HG02642 (cell line): ENCODE results near the gene PSAT1.

Experiments
- ATAC-seq: cut with Tn5 transposase; IDR thresholded peaks from one replicate; pipeline ENCODE4 v1.9.1; 2021; ENCODE audit warnings: mild to moderate bottlenecking; ENCODE audit not compliant: unreplicated experiment, poor library complexity

PSAT1 gene

DNA sequence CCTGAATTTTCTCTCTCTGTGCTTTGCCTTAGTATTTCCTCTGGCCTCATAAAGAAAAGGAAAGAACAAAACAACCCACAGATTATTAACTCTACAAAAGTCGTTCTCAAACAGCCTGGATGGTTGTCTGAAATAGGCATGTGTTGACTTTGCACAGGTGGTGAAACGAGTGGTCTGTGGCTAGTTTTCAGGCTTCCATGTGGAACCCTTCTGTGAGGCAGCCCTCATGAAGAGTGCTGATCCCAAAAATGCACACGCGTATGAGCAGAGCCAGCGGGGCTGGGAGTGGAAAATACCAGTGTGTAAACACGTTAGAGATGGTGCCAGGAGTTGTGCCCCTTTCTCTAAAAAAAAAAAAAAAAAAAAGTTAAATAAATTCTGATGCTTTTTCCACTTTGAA lies 4.9 kb upstream of the PSAT1 start:
- no peak for ATAC-seq

DNA sequence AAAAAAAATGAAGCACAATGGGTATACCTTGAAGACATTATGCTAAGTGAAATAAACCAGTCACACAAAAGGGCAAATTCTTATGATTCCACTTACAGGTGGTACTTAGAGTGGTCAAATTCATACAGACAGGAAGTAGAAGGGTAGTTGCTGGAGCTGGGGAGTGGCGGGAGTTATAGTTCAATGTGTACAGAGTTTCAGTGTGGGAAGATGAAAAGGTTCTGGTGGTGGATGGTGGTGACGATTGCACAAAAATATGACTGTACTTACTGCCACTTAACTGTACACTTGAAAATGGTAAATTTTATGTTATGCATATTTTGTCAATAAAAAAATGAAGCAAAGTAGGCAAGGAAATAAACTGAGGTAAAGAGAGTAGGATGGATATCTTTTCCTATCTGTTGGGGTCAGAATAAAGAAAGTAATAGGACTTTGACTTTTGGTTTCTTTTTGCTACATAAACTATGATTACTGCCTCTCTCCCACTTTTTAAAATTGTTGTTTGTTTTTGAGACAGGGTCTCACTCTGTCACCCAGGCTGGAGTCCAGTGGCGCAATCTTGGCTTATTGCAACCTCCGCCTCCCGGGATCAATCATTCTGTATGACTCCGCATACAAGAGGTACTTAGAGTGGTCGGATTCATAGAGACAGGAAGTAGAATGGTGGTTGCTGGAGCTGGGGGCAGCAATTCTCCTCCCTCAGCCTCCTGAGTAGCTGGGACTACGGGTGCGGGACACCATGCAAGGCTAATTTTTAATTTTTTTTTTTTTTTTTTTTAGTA lies 4.0 kb upstream of the PSAT1 start:
- no peak for ATAC-seq

DNA sequence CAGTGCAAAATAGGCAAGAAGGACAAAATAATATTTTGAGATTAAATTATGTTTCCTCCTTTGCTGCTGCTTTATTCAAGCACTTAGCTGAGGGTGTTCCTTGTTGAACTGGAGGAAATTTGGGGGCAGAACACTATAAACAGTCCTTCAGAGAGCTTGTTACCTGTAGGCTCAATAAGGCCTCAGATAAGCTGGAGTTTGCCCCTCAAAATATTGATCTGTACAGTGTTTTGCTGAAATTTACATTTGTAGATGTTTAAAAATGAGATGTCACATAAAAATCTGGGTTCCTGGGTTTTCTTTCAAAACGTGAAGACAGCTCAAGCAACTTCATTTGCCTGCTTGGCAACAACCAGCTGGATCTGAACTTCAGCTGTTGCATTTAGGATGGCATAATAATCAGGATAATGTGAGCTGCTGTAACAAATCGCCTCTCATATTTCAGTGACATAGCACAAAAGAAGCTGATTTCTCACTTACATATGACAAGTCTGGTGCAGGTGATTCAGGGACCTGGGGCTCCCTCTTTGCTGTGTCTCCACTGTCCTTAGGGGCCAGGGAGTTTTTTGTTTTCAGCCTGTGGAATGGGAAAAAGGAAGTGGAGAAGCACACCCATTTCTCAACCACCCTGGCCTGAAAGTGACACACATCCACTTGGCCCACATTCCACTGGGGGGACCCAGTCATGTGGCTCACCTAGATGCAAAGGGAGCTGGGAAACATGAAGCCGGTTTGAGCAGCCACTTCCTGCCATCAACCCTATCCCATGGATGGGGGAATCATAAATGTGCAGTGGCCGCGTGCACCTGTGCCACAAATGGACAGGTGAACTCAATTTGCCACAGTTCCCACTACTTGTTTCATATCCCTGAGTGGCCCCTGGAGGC lies 2.4 kb upstream of the PSAT1 start:
- ATAC-seq: no peak

DNA sequence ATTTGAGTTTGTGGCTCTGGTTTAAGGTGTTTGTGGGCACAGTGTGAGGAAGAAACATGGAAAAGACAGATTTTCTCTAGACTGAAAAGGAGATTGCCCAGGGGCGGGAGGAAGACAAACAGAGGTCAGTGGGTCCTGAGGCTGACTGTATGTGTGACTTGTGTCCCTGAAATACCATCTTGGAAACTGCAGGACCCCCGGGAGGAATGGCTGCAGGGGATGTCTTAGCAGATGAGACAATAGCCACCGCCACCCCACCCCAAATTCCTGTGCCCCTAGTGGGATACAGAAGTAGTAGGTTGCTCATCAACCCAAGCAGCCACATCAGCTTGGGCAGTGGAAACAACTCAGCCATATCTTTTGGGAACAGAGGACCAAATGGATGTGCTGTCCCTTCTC lies 1.7 kb upstream of the PSAT1 start:
- ATAC-seq: no peak

DNA sequence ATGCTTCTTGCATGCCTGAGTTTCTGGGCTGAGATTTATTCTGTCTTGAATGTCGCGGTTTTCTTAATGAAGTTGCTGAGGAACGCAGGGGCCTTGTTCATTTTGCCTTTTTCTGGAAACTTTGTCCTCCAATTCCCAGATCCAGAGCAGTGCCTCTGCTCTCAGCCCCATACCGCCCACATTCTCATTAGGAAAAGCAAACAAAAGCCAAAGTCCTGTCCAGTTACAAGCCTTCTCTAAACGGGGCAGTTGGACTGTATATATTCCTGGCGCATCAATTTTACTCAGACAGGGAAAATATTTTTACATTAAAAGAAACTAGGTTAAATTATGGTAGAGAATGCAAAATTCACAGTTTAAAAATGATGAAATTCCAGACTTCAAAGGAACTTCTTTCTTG lies 1.2 kb upstream of the PSAT1 start:
- ATAC-seq: no peak

DNA sequence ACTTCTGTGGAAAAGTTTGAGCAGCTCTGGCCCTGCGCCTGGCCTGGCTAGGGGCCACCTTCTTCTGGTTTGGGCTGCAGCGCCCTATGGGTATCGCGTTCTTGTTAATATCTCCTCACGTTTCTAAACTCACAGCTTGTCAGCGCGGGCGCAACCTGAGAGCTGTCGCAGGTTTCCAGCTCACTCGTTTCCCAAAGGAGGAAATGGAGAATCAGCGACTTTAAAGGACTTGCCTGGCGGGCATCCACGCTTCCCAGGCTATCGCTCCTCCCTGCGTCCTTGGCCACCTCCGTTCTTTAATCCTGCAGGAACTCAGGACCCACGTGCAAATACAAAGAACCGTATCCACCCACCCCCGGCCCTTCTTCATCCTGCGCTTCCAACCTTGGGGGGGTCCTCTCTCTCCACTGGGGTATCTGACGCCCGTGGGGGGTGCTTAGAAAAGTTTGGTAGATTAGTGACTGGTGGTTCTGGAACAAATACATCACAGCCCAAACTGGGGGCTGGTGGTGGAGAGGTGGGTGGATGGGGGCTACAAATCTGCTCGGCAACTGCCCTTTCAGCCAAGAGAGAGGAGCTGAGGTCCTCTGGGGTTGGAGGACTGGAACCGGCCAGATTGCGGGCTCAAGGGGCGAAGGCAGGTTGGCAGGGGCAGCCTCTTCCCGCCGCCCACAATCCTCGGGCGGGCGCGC lies 578 bp upstream of the PSAT1 start:
- ATAC-seq: no peak

DNA sequence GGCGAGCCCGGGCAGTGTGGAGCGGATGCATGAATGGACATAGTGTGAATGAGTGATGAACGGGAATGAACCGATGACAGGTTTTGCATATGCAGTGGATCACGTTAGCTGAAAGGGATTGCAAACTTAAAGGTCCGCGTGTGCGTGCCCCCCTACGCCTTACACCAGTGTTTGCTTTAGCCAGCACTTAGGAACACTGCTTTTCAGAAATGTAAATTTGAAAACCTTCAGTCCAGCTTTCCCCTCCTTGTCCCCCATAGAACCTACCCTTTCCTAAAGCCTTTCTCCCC lies 692 bp downstream of the PSAT1 start:
- ATAC-seq: no peak

DNA sequence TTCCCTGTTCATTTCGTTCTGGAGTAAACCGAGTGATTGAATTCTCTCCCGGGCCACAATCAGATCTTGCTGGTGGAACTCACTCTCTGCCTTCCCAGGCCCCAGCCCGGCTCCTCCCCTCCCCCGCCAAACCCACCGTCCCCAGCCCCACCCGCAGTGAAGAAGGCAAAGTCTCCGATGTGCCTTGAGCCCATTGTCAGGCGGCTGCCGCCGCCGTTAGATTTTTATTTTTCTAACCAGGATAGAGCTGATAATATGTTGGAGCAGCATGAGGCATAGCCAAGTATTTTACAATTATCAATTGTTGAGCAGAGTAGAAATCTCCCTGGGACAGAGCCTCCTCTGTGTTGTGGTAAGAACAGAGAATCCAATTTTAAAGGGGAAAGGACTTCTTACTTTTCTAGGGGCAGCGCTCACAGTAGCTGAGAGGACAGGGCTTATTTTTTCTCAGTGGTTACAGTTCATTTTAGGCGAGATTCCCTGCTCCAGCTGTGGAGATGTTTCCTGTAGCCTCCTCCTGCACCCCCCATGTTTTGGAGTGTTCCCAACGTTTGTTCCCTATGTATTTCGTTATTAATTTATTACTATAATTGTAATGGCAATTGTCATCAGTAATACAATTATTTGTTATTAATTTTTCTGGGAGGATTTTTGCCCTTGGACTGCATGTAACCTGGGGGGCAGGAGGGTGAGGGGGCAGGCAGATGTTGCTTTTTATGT lies 1.3 kb downstream of the PSAT1 start:
- no peak for ATAC-seq

DNA sequence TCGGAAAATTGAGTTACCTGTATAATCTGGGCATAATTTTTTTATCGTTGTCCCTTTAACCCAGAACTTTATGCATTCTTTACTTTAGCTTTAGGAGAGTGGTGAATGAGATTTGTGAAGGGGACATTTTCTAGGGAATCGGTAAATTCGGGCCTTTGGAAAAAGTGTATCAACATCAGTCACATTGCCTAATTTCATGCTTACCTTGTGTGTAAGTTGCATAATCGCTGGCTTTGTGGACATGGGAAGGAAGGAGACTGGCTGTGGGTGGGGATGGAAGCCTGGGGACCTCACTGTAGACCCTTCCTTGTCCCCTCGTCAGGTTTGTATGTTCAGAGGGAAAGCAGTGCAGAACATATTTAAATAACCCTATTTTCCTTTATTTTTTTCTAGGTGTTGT lies 3.3 kb downstream of the PSAT1 start:
- no peak for ATAC-seq

DNA sequence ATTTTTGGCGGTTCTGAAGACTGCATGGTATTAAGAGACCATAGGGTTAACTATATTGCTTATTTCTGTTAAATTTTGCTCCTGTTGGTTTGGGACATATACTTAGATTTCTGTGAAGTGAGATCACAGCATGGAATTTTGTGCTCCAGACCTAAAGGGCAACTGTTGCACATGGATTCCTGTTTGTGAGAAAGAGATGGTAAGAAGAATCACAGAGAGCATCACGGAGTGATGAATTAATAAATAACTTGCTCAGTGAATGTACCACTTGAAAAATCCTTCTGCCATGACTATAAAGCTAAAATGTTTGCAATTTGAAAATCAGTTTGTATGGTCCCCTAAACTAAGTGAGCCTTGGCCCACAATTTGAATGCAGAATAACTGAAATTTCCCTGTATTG lies 4.5 kb downstream of the PSAT1 start:
- no peak for ATAC-seq

DNA sequence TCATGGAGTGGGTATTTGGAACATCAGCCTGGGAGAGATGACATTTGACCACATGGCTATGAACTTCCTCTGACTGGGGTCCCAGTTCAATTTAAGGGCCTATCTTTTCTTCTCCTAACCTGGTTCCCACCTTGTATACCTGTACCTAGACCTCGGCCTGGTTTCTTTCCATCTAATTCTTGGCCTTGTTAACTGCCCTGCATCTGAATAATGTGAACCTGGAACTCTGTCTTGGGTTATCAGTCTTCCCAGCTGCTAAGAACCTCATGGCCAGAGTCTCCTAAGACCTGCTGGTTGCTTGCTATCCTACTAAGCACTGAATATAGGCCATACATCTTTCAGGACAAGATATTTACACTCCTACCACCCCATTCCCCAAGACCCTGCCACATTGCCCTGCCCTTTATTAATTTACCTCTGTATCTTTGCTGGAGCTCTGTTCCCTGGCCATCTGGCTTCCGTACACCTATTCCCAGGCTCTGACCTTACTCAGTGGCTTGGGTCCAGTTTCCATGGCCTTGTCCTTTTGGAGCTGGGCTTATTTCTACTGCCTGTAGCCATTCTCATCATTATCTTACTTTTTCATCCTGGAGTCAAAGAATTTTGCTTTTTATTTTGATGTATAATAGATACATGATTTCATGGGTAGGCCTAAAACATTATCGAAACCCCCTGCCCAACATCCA lies 6.6 kb downstream of the PSAT1 start:
- ATAC-seq: no peak

DNA sequence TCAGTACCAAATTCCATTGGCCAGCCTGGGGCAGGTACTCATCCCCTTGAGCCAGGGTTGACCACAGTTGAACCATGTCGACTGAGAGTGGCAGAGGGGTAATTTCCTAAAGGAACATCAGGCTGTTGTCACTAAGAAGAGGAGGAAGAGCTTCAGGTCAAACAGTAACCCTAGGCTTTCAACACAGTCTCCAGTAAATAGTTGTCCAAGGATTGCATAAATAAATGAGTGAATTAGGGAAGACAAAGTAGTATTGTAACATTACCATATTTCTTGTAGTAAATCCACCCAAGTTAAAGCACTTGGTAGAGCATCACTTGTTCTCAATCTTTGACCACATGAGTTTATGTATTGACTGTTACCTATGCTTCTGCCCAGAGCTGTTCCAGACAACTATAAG lies 7.4 kb downstream of the PSAT1 start:
- ATAC-seq: no peak

DNA sequence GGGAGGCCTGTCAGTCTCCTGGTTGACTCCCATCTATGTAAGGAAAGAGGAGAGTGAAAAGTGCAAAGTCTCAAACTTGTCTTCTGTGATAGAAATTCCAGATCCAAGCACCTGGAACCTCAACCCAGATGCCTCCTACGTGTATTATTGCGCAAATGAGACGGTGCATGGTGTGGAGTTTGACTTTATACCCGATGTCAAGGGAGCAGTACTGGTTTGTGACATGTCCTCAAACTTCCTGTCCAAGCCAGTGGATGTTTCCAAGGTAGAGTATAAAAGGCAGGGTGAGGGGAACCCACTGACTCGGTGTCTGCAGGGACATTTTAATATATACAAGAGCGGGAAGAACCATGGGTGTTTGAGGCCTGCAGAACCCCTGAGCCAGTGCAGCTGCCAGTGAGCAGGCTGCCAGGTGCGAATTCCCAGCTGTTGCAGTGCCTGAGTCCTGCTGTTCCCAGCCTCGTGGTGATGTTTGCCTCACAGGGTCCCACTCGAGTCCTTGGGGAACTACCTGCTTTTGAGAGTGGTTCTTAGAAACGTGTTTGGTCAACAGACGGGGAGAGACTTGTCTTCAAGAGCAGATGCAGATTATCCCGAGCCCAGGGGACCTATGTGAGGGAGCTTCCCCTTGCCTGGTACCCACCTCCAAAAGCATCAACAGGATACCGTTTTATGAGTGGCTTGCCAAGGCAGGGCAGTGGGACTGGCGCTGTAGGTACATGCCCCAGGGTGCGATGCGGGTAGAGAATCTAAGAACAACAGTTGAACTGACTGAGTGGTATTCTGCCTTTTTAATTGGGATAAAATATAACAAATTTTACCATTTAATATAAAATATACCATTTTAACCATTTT lies 9.5 kb downstream of the PSAT1 start:
- ATAC-seq: no peak

DNA sequence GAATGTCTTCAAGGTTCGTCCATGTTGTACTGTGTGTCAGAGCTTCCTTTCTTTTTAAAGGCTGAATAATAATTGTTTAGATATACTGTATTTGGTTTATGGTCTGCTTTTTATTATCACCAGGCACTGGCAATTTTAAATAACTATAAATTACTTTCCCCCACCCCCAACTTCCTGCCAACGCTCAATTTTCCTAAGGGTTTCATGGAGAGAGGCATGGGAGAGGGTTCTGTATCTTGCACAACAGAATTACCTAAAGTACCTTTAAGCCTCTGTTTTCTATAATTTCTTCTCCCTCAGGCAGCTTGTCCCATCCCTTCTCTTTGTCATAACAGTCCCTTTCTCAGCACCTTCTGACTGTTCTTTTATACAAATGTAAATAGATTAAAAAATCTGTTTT lies 10.4 kb downstream of the PSAT1 start:
- ATAC-seq: no peak

DNA sequence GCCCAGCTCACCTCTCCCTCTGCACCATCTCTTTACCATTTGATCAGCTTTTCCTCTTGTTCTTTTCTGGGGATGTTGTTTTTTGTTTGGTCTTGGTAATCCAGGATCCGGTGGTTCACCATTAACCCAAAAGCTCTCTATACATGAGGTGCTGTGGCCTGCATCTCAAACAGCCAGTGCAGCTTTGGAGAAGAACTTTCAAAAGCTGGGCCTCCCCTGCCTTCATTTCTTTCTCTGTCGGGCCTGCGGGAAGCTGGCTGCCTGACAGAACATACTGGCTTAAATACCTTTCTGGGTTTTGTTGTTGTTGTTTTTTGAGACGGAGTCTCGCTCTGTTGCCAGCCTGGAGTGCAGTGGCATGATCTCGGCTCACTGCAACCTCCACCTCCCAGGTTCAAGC lies 12.1 kb downstream of the PSAT1 start:
- no peak for ATAC-seq

DNA sequence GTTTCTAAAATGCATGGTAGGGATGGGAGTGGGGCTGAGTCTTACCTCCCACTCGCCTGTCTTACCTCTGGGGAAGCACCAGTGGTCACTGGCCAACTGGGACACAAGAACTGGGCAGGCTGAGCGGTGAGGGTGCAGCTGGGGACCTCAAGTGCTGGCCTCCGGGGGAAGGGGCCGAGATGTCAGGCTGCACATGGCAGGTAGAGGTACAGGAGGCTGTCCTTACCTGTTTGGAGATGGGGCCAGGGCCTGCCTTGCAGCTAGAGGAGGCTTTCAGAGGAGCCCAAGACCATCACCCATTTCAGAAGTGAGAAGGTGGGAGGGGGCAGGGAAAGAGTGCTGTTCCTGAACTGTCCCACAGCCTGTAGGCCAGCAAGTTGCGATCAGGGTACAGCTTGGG lies 14.2 kb downstream of the PSAT1 start:
- no peak for ATAC-seq

DNA sequence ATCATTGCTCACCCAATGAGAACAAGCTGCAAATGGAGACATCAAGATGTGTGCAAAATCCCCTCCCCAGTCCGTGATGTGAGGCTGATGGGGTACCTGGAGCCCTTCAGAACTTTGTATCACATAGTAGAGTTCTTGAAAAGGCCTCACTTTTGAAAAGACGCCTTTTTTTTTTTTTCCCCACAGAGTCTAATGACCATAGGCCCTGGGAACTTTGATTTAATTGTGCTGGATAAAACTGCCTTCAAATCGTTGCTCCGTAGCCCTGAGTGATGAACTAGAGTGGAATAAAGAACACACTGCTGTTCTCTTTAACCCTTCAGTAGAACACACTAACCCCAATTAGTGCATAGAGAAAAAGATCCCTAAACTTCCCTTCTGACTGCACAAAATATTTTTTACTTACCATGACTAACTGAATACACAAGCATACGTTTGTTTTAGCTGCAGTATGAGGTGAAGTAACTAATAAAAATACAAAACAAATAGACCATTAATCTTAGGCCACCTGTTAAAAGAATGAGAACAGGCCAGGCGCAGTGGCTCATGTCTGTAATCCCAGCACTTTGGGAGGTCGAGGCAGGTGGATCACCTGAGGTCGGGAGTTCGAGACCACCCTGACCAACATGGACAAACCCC lies 15.1 kb downstream of the PSAT1 start:
- ATAC-seq: no peak

DNA sequence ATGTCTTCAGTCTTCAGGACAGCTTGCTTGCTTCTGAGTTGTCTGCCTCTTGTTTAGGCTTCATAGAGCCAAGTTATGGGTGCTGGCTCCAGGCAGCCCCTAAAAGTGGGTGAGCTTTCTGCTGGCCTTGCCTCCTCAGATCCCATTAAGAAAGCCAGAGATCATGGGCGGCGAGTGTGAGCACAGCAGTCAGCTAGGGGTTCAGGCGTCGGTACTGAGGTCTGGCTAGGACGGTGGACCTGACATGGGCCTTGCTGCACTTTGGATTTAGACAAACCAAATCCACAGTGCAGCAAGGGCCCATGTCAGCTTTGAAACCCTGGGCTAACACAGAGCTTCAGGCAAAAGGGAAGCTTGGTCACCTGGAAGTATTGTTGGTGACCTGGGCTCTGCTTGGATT lies 17.6 kb downstream of the PSAT1 start:
- ATAC-seq: no peak
